ENCODE measurements around the gene BCL11A.

GRCh38 chr2:60577682-60578283 is 24.3 kb upstream of the BCL11A start:
- no peak for TF ChIP-seq EZH2 (IDR thresholded peaks at IDR 0.05)
- no peak for TF ChIP-seq CTCF (IDR thresholded peaks at IDR 0.05)
- TF ChIP-seq EZH2phosphoT487 (IDR thresholded peaks at IDR 0.05) = no peak

Data from neural progenitor cell (in vitro differentiated cells).